Natural killer cell treated with Interleukin-12 subunit alpha and Interleukin-12 subunit beta and Interleukin-15 and Interleukin-18, amount 100 ng/mL, for 72 hours (primary cell): ENCODE data around the gene SLC14A1. TPM values are rescaled to one million over a fixed set of nuclear protein-coding genes. Genes with fewer than 3 reads are reported as not detected.

Experiments used
- ATAC-seq, 2 donors: fragments of 150-1000 bp; cut with Tn5 transposase in 1 of 2; sonication (Bioruptor Pico), chemical (Tn5 transposase) in 1 of 2; 2 replicates each; pipeline ENCODE4 v1.10.0; 2021
- DNase-seq: peaks from one replicate; pipeline ENCODE4 v3.0.0; 2022; ENCODE audit warnings: low spot score
- H3K27ac Mint-ChIP-seq, 2 donors: 1 replicate in 1 of 2; 2 replicates in 1 of 2; pipeline ENCODE4 v1.8.0; 2022; ENCODE audit warnings: mixed read lengths in 2 of 2, mild to moderate bottlenecking in 1 of 2, moderate library complexity in 1 of 2
- H3K27me3 Mint-ChIP-seq, 2 donors: 1 replicate in 1 of 2; 2 replicates in 1 of 2; pipeline ENCODE4 v1.8.0; 2022; ENCODE audit warnings: mixed read lengths in 2 of 2
- H3K36me3 Mint-ChIP-seq: one replicate; pipeline ENCODE4 v1.8.0; 2022; ENCODE audit warnings: mixed read lengths
- H3K4me1 Mint-ChIP-seq, 2 donors: 1 replicate in 1 of 2; 2 replicates in 1 of 2; pipeline ENCODE4 v1.8.0; 2022; ENCODE audit warnings: low read depth in 2 of 2, mixed read lengths in 2 of 2, mild to moderate bottlenecking in 1 of 2
- H3K4me3 Mint-ChIP-seq: one replicate; pipeline ENCODE4 v1.8.0; 2022; ENCODE audit warnings: mixed read lengths
- H3K9me3 Mint-ChIP-seq: 2 replicates; pipeline ENCODE4 v1.8.0; 2022; ENCODE audit warnings: mixed read lengths
- total RNA-seq, 2 donors: library from RNA; stranded (reverse); gene quantifications; one replicate each; pipeline ENCODE4 v1.2.3, GENCODE V29; 2022

Gene SLC14A1
- 1 to 10 TPM; 1.6 to 2.3 TPM for total RNA-seq

DNA sequence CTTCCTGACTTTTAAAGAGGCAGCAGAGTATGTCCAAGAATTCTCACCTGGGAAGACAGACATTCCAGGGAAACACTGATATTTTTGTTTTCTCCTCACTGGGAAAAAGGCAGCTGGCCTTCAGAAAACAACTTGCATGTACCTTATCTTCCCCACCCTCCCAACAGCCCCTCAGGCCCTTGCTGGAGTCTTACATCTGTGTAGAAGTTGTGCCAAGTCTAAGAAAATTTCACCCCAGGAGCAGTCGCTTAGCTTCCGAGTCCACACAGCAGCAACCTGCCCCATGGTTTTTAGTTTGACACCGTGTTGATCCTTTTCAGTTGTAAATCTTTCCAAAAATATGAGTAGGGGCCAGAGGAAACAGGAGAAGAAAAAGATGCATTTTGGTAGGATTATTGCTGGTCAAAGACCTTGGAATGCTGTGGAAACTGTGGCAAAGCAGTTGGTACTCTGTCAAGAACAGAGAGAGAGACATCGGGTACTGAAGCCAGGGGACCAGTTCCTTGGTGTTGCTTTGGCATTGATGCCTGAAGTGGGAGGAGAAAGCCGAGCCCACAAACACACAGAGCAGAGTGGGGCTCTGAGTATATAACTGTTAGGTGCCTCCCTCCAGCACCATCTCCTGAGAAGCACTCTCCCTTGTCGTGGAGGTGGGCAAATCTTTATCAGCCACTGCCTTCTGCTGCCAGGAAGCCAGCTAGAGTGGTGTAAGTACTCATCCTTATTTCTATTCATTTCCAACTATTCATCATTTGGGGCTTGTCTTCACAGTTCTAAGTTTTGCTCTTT is at the start of gene SLC14A1:
SLC14A1 (plus strand) TSS at position 615 of the 789 bp plus-strand sequence. CDS start 6,140 bp downstream, outside the sequence.
- DNase-seq (no peak), ATAC-seq (no peak)
- peaks cover 4% of the 10 kb centered on the region for H3K36me3 Mint-ChIP-seq
- no peaks in the 10 kb centered on the region for H3K9me3 Mint-ChIP-seq
- no peak within 1 kb of the TSS for H3K27ac Mint-ChIP-seq
- no peaks in the 10 kb centered on the region for H3K27me3 Mint-ChIP-seq
- no peak within 1 kb of the TSS for H3K4me3 Mint-ChIP-seq
- no peaks in the 10 kb centered on the region for H3K4me1 Mint-ChIP-seq

- H3K9me3 Mint-ChIP-seq = no peaks in the 10 kb centered on the region
- H3K27me3 Mint-ChIP-seq = no peaks in the 10 kb centered on the region
- H3K4me3 Mint-ChIP-seq = no peak overlapping the region
- peaks cover 3 to 10% of the 10 kb centered on the region in 2 donors for H3K4me1 Mint-ChIP-seq
- H3K27ac Mint-ChIP-seq = peak overlapping the region in 1 of 2 donors; percentile 31
- ATAC-seq (no peak), DNase-seq (no peak)
- no peaks in the 10 kb centered on the region for H3K36me3 Mint-ChIP-seq
Measured at GRCh38 chr18:45677276-45677807, 46.6 kb upstream of the SLC14A1 start.

GRCh38 chr18:45678441-45678840 is 45.5 kb upstream of the SLC14A1 start:
- H3K27me3 Mint-ChIP-seq = no peaks in the 10 kb centered on the region
- no peak for ATAC-seq
- peaks cover 9 to 10% of the 10 kb centered on the region in 2 donors for H3K4me1 Mint-ChIP-seq
- no peak overlapping the region for H3K4me3 Mint-ChIP-seq
- H3K36me3 Mint-ChIP-seq = no peaks in the 10 kb centered on the region
- no peak overlapping the region for H3K27ac Mint-ChIP-seq
- no peak for DNase-seq
- H3K9me3 Mint-ChIP-seq = no peaks in the 10 kb centered on the region

DNA sequence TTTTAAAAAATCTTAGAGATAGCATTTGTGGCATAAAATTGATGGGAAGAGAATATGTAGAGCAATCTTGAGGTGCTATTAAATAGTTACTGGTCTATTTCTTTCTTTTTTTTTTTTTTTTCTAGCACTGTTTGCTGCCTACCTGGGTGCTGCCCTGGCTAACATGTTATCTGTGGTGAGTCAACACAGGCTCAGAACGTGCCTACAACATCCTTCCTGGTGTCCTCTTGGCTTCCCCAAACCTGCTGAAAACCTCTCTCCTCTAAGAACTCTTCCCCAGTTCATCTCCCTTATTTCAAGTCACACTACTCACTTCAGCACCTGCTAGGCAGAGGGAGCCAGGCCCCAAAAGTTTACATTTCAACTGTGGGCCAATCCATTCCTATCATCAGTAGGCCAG is 45.1 kb upstream of the SLC14A1 start:
- ATAC-seq (no peak), DNase-seq (no peak)
- Mint-ChIP-seq H3K4me1 (peaks cover 10% of the 10 kb centered on the region in 2 donors), H3K9me3 (no peaks in the 10 kb centered on the region), H3K27me3 (no peaks in the 10 kb centered on the region), H3K4me3 (no peak overlapping the region), H3K27ac (no peak overlapping the region), H3K36me3 (no peaks in the 10 kb centered on the region)

GRCh38 chr18:45680066-45680690 is 43.8 kb upstream of the SLC14A1 start:
- ATAC-seq (no peak), DNase-seq (no peak)
- Mint-ChIP-seq H3K36me3 (no peaks in the 10 kb centered on the region), H3K4me1 (peaks cover 19 to 22% of the 10 kb centered on the region in 2 donors), H3K27me3 (no peaks in the 10 kb centered on the region), H3K27ac (no peak overlapping the region), H3K4me3 (no peak overlapping the region), H3K9me3 (no peaks in the 10 kb centered on the region)

- peaks cover 37 to 42% of the 10 kb centered on the region in 2 donors for H3K4me1 Mint-ChIP-seq
- no peak for ATAC-seq
- H3K9me3 Mint-ChIP-seq = no peaks in the 10 kb centered on the region
- no peaks in the 10 kb centered on the region for H3K27me3 Mint-ChIP-seq
- H3K4me3 Mint-ChIP-seq = no peak overlapping the region
- H3K36me3 Mint-ChIP-seq = no peaks in the 10 kb centered on the region
- DNase-seq = no peak
- peak overlapping the region in 1 of 2 donors; percentile 25 for H3K27ac Mint-ChIP-seq
Measured at GRCh38 chr18:45682181-45682580, 41.8 kb upstream of the SLC14A1 start.

- Mint-ChIP-seq H3K9me3 (no peaks in the 10 kb centered on the region), H3K36me3 (no peaks in the 10 kb centered on the region), H3K27me3 (no peaks in the 10 kb centered on the region), H3K4me1 (peaks cover 54 to 63% of the 10 kb centered on the region in 2 donors), H3K4me3 (peak overlapping the region; percentile 32), H3K27ac (peak overlapping the region; percentile 31 to 37)
- no peak for ATAC-seq
- DNase-seq = no peak
Measured at GRCh38 chr18:45684341-45685115, 39.5 kb upstream of the SLC14A1 start.

- Mint-ChIP-seq H3K27me3 (no peaks in the 10 kb centered on the region), H3K4me1 (peaks cover 59 to 69% of the 10 kb centered on the region in 2 donors)
Measured at GRCh38 chr18:45686891-45687611, 36.9 kb upstream of the SLC14A1 start.

GRCh38 chr18:45687621-45688020 is 36.4 kb upstream of the SLC14A1 start:
- ATAC-seq = peak; percentile 2 to 29
- Mint-ChIP-seq H3K36me3 (peaks cover 8% of the 10 kb centered on the region), H3K4me3 (peak overlapping the region; percentile 88), H3K4me1 (peaks cover 55 to 64% of the 10 kb centered on the region in 2 donors), H3K27me3 (no peaks in the 10 kb centered on the region), H3K9me3 (no peaks in the 10 kb centered on the region), H3K27ac (peak overlapping the region; percentile 83 to 94)
- DNase-seq = no peak

More at GRCh38 chr18:45686891-45687611, 36.9 kb upstream of the SLC14A1 start:
- H3K27ac Mint-ChIP-seq = peak overlapping the region; percentile 83 to 94
- DNase-seq = peak; percentile 81
- ATAC-seq = peak; percentile 89 to 93
- peak overlapping the region; percentile 88 for H3K4me3 Mint-ChIP-seq
- H3K9me3 Mint-ChIP-seq = no peaks in the 10 kb centered on the region
- peaks cover 3% of the 10 kb centered on the region for H3K36me3 Mint-ChIP-seq

DNA sequence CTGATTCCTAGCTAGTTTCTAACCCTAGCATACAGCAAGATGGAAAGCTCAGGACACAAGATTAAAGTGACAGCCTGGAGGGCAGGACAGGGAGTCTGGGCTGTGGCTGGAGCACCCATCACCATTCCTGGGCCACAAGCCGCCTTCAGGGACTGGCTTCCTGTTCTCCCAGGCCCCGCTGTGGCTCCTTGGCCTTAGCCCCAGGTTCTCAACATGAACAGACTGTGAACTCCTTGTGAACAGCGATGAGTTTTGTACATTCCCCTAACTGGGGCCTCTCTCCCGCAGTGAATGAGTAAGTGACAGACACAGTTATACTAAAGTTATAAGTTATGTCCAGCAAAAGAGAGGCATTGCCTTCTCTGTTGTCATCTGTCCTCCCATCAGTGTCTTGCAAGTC is 35.9 kb upstream of the SLC14A1 start:
- H3K27ac Mint-ChIP-seq = peak overlapping the region; percentile 83 to 94
- peaks cover 55 to 63% of the 10 kb centered on the region in 2 donors for H3K4me1 Mint-ChIP-seq
- H3K4me3 Mint-ChIP-seq = peak overlapping the region; percentile 88
- peaks cover 12% of the 10 kb centered on the region for H3K36me3 Mint-ChIP-seq
- ATAC-seq = peak; percentile 4 to 52
- H3K27me3 Mint-ChIP-seq = no peaks in the 10 kb centered on the region
- no peaks in the 10 kb centered on the region for H3K9me3 Mint-ChIP-seq
- peak; percentile 60 for DNase-seq

- H3K27ac Mint-ChIP-seq = peak overlapping the region; percentile 83 to 94
- H3K36me3 Mint-ChIP-seq = peaks cover 15% of the 10 kb centered on the region
- peak overlapping the region; percentile 88 for H3K4me3 Mint-ChIP-seq
- peaks cover 1% of the 10 kb centered on the region for H3K9me3 Mint-ChIP-seq
- H3K27me3 Mint-ChIP-seq = no peaks in the 10 kb centered on the region
- ATAC-seq (peak; percentile 58 to 65), DNase-seq (peak; percentile 80)
- peaks cover 54 to 60% of the 10 kb centered on the region in 2 donors for H3K4me1 Mint-ChIP-seq
Measured at GRCh38 chr18:45688833-45689232, 35.1 kb upstream of the SLC14A1 start.

DNA sequence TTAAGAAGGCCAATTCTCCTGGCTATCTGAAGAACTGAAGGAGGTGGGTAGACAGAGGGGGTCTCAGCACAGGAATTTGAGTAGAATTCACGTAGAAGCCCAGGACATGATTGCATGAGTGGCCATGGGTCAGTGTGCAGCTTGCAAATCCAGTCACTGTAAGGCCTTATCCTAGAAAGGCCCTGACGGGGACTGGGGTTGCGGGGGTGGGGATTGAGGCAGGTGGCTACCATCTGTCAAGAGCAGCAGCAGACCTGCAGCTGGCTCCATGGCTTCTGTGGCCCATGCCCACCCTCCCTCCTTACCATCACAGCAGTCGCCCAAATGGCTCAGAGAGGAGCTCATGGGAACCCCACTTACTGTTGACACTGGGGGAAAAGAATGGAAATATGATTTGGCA is 34.6 kb upstream of the SLC14A1 start:
- no peak for DNase-seq
- ATAC-seq = no peak
- Mint-ChIP-seq H3K27ac (peak overlapping the region; percentile 83 to 94), H3K4me3 (peak overlapping the region; percentile 88), H3K36me3 (peaks cover 18% of the 10 kb centered on the region), H3K9me3 (peaks cover 3% of the 10 kb centered on the region), H3K27me3 (no peaks in the 10 kb centered on the region), H3K4me1 (peaks cover 52 to 55% of the 10 kb centered on the region in 2 donors)
